Measurements from ENCODE around the gene WDR86. TPM values are rescaled to one million over a fixed set of nuclear protein-coding genes. Genes with fewer than 3 reads are reported as not detected.

Gene WDR86, protein sequence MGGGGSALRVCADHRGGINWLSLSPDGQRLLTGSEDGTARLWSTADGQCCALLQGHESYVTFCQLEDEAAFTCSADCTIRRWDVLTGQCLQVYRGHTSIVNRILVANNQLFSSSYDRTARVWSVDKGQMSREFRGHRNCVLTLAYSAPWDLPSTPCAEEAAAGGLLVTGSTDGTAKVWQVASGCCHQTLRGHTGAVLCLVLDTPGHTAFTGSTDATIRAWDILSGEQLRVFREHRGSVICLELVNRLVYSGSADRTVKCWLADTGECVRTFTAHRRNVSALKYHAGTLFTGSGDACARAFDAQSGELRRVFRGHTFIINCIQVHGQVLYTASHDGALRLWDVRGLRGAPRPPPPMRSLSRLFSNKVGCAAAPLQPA
- 0.05 TPM in 1 of 2 replicates, not detected in the other for total RNA-seq (2014; rRNA removed; shearing (Covaris generic))

DNA sequence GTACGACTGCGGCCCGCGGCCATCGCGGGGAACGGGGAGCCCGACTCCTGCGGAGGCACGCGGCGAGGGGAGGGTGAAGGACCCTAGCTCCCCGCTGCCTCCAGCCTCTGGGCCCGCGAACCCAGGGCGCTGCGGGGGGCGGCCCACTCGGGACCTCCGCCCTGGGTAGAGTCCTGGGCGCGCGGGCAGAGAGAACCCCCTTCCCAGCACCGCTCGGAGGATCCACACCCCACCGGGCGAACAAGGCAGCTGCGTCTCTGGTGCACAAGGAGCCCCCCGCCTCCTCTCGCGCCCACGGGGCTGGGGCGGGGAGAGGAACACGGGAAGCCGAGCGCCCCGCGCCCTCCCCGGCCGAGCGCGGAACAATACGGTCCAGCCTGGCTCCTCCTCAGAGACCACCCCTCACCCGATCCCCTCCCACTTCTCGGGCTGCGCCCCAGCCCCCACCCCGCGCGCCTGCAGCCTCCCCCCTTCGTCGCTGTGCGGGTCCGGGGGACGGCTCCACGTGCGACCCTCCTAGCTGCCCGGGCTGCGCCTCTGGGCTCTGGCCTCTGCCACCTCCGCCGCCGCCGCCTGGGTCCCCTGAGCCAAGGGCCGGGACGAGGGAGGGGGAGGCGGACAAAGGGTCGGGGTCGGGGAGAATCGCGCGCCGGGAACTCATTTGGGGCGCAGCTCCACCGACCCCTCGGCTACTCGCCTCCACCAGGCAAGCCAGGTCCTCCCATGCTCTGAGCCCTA lies at the start of gene WDR86:
Gene WDR86 (minus strand): TSS at position 372 of the 738 bp plus-strand sequence. CDS start 449 bp downstream, outside the sequence.
- no peak for DNase-seq (ENCODE audit: low read depth)

DNA sequence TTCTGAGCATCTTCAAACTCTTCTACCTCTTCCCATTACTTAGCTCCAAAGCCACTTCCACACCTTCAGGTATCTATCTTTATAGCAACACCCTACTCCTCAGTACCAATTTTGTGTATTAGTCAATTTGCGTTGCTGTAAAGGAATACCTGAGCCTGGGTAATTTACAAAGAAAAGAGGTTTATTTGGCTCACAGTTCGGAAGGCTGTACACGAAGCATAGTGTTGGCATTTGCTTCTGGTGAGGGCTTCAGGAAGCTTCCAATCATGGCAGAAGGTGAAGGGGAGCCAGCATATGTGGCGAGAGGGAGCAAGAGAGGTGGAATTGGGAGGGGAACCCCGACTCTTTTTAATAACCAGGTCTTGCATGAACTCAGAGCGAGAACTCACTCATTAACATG lies 47.7 kb upstream of the WDR86 start:
- DNase-seq (ENCODE audit: low read depth): no peak

GRCh38 chr7:151456782-151457181 lies 46.9 kb upstream of the WDR86 start:
- no peak for DNase-seq (ENCODE audit: low read depth)

DNA sequence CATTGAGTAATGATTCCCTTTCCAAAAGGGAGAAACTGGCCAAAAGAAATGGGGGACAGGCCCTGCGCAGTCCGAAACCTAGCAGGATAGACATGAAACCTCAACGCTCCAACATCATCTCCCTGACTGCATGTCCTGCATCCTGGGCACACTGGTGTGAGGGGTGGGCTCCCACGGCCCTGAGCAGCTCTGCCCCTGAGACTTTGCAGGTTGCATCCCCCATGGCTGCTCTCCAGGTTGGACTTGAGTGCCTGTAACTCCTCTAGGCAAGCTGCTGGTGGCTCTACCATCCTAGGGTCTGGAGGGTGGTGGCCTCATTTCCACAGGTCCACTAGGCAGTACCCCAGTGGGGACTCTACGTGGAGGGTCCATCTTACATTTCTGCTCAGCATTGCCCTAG lies 46.4 kb upstream of the WDR86 start:
- DNase-seq (ENCODE audit: low read depth): no peak

GRCh38 chr7:151455690-151456089 lies 45.9 kb upstream of the WDR86 start:
- DNase-seq (ENCODE audit: low read depth): no peak

GRCh38 chr7:151454932-151455530 lies 45.2 kb upstream of the WDR86 start:
- no peak for DNase-seq (ENCODE audit: low read depth)

DNA sequence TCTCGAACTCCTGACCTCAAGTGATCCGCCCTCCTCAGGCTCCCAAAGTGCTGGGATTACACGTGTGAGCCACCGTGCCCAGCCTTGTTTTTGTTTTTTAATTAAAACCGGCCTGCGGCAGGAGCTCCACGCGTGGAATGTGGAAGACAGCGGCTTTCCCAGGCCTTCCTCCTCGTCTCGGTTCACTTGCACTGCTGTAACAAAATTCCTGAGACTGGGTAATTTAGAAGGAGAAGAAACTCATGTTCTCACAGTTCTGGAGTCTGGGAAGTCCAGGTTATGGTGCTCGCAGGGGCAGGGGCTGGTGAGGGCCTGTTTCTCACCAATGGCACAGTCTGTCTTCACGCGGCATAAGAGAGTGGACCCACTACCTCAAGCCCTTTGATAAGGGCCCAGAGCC lies 44.5 kb upstream of the WDR86 start:
- no peak for DNase-seq (ENCODE audit: low read depth)

GRCh38 chr7:151453326-151453791 lies 43.5 kb upstream of the WDR86 start:
- DNase-seq (ENCODE audit: low read depth): no peak

DNA sequence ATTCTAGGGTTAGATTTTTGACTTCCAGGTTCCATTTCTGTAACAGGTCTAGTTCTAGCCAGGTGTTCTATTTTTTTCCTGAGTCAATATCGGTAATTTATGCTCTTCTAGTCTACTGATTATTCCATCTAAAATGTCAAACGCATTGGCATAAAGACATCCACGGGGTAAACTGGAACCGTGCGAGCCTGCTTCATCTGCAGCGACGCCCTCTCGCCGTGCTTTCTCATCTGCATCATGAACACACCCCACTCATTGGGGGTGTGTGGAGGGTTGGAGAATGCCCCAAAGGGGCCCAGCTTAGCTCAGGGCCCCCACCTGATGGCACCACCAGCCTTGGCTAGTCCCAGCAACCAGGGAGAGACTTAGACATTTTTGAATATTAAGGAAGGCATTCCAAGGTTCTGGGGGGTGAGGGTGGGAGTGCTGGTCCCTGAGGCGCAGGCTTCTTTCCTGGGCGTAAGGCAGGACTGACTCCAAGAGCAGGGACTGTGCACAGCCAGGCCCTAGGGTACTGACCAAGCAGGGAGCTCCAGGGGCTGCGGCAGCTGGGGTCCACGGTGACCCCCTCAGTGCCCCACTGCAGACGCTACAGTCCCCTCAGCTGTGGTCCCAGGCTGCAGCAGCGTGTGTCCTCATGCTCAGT lies 43.0 kb upstream of the WDR86 start:
- DNase-seq (ENCODE audit: low read depth): no peak

- DNase-seq (ENCODE audit: low read depth): no peak
Measured at GRCh38 chr7:151451626-151452571, 42.1 kb upstream of the WDR86 start.

DNA sequence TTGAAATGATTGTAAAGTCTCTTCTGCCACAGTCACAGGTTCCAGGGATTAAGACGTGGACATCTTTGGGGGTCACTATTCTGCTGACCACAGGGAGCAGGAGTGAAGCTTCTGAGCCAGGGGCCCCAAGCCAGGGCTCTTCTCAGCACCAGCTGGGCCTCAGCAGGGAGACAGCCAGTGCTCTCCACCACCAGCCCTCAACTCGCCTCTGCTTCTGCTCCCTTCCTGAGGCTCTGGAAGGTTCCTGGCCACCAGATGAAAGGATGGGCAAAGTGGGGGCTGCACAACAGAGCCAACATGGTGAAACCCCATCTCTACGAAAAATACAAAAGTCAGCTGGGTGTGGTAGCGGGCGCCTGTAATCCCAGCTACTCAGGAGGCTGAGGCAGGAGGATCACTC lies 41.3 kb upstream of the WDR86 start:
- DNase-seq (ENCODE audit: low read depth): no peak

DNA sequence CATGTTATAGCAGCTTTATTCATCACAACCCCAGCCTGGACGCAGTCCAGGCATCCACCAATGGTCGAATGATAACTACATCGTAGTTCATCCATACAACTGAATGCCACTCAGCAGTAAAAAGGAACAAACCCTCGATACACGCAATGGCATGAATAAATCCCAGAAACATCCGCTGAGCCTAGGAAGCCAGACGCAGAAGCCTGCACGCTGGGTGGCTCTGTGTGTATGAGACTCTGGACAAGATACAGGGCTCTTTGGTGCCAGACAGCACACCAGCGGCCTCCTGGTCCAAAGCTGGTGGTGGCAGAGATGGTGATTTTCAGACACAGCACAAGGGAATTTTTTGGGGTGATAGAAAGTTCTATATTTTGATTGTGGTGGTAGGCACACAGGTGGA lies 40.2 kb upstream of the WDR86 start:
- no peak for DNase-seq (ENCODE audit: low read depth)

DNA sequence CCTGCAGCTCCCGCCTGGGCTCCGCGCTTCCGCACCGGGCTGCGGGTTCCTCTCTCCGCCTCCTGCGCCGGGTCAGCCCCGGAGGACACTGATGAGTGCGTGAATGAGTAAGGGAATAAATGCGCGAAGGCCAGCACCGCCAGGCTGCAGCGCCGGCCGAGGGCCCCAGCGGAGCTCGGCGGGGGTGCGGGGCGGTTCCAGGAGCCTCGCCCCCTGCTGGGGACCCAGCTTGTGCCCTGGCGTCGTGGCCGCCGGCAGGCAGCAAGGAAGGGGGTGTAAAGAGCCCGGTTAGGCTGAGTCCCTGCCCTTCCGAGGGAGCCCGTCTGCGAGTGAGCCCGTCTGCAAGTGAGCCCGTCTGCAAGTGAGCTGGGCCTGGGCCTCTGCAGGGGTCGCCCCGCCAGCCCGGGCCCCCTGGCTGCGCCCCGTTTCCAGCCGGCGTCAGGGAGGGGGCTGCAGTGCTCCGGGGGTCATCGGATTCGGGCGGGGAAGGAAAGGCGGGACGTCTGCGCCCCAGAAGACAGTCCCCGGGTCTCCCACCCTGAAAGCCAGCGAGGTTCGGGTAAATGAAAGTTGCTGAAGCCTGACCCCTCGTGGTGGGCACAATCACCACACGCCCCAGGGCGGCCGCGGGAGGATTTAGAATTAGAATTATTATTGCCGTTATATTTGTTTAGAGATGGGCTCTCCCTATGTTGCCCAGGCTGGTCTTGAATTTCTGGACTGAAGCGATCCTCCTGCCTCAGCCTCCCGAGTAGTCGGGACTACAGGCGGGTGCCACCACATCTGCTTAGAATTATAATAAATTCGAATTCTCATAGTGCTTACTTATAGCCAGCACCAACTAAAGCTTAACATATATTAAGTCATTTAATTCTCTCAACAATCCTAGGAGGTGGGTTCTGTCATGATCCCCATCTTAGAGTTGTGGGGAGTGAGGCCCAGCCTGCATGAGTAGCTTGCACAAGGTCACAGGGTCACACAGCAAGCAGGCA lies 38.7 kb upstream of the WDR86 start:
- peak; percentile 43 for DNase-seq (ENCODE audit: low read depth)

DNA sequence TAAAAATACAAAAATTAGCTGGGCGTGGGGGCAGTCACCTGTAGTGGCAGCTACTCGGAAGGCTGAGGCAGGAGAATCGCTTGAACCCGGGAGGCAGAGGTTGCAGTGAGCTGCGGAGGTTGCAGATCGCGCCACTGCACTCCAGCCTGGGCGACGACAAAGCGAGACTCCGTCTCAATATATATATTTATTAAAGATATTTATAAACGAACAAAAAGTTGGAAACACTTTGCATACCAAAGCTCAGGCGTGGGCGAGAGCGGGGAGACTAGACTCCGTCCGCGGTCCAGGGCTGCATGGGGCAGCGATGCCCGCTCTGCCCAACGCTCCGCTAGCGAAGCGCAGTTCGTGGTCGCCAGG lies 38.0 kb upstream of the WDR86 start:
- no peak for DNase-seq (ENCODE audit: low read depth)

- DNase-seq (ENCODE audit: low read depth): no peak
Measured at GRCh38 chr7:151447312-151447711, 37.5 kb upstream of the WDR86 start.

DNA sequence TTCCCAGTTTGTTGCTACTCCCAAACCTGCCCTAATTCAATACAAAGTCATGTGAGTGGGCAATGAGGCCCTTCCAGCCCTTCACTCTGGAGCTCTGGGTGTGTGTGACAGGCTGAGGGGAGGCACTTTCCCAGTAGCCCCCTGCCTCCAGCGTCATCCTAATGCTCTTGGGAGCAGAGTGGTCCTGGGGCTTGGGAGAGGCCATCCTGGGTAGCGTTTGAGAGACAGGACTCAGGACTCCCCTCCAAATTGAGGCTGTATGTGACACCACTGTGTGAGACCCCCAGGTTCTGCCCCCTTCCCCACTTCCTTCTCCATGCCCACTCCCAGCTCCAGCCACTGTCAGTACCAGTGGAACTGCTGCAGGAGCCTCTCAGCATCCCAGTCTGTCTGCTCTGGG lies 36.6 kb upstream of the WDR86 start:
- no peak for DNase-seq (ENCODE audit: low read depth)

DNA sequence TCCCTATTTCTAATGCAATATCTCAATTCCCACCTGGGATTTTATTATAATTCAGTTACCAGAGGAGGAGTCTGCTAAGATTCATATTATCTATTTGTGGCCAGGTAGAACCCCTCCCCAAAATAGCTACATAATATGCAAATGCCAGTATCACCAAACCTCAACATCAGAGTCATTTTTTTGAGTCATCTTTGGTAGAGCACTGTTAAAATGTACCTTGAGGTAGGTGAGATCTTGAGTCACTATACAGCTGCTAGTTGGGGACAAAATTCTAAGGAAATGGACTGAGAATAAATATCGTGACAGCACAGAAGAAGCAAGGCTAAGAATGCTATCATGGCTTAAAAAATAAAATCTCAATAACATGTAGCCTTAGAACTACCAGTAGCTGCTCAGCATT lies 34.8 kb upstream of the WDR86 start:
- no peak for DNase-seq (ENCODE audit: low read depth)

DNA sequence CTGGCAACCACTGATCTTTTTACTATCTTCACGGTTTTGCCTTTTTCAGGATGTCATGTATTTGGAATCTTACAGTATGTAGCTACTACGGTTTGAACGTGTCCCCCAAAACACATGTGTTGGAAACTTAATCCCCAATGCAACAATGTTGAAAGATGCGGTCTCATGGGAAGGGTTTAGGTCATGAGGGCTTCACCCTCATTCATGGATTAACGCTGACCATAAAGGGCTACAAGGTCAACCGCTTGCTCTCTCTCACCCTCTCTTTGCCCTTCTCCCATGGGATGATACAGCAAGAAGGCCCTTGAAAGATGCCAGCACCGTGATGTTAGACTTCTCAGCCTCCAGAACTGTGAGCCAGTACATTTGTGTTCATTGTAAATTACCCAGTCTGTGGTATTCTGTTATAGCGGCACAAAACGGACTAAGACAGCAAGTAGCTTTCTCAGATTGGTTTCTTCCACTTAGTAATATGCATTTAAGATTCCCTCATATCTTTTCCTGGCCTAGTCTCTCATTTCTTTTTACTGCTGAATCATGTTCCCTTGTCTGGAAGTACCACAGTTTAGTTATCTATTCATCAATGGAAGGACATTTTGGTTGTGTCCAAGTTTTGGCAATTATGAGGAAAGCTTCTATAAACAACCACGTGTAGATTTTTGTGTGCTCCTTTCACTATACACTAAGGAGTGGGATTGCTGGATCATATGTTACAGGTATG lies 33.1 kb upstream of the WDR86 start:
- no peak for DNase-seq (ENCODE audit: low read depth)

- no peak for DNase-seq (ENCODE audit: low read depth)
Measured at GRCh38 chr7:151440799-151441445, 31.1 kb upstream of the WDR86 start.

Measured in M059J (cell line).